HEK293 (cell line): ENCODE measurements around the gene ZNF112.
A peak's percentile ranks its signal among the peaks of the same experiment; 100 is the strongest.

ENCODE experiments used
- CTCF ChIA-PET: fragments of 350-600 bp; formaldehyde crosslinking; extraction: SDS; loops from one replicate; lab custom pipeline; 2021; ENCODE audit warnings: antibody characterized with exemption; lab: Yijun Ruan, JAX
- POLR2A ChIA-PET: fragments of 300-600 bp; formaldehyde crosslinking; extraction: SDS; loops from one replicate; lab custom pipeline; 2020; ENCODE audit warnings: antibody characterized with exemption, inconsistent platforms; lab: Yijun Ruan, JAX
- H3K27ac ChIP-seq: fragments of 200-500 bp; sonication (Bioruptor generic); 2 replicates; pipeline ENCODE4 v1.5.1; 2014; ENCODE audit warnings: low read depth, low read length, control low read depth, inconsistent platforms; ENCODE audit errors: extremely low read depth
- H3K36me3 ChIP-seq, 2 experiments: fragments of 200-500 bp in 1 of 2; sonication (Bioruptor generic) in 1 of 2; 1 replicate in 1 of 2; 2 replicates in 1 of 2; pipeline ENCODE4 v1.5.1; 2014 to 2017; ENCODE audit warnings: inconsistent platforms in 2 of 2, low read length in 2 of 2; ENCODE audit not compliant: control insufficient read depth in 2 of 2, insufficient read depth in 1 of 2
- H3K4me1 ChIP-seq: fragments of 200-500 bp; sonication (Bioruptor generic); 2 replicates; pipeline ENCODE4 v1.5.1; 2014; ENCODE audit warnings: mild to moderate bottlenecking, low read length, inconsistent platforms; ENCODE audit not compliant: control insufficient read depth, insufficient read depth
- H3K4me3 ChIP-seq: 2 replicates; pipeline ENCODE4 v1.5.1; 2011; ENCODE audit warnings: low read depth, mild to moderate bottlenecking, control low read depth, low read length, moderate library complexity
- H3K9me3 ChIP-seq: fragments of 200-500 bp; sonication (Bioruptor generic); 2 replicates; pipeline ENCODE4 v1.5.1; 2014; ENCODE audit warnings: low read depth, low read length, inconsistent platforms; ENCODE audit not compliant: control insufficient read depth, insufficient read depth
- EGR2 ChIP-seq: fragments of 450-650 bp; formaldehyde crosslinking; IDR thresholded peaks from 2 replicates; pipeline ENCODE4 v1.5.1; 2016; ENCODE audit warnings: low read depth, missing biosample characterization, missing genetic modification characterization
- GLIS2 ChIP-seq: fragments of 450-650 bp; formaldehyde crosslinking; IDR thresholded peaks from 2 replicates; pipeline ENCODE4 v1.5.1; 2016; ENCODE audit warnings: missing biosample characterization, missing genetic modification characterization
- KLF8 ChIP-seq: fragments of 450-650 bp; formaldehyde crosslinking; IDR thresholded peaks from 2 replicates; pipeline ENCODE4 v1.5.1; 2016; ENCODE audit warnings: missing biosample characterization, missing genetic modification characterization
- PRDM4 ChIP-seq: fragments of 450-650 bp; formaldehyde crosslinking; IDR thresholded peaks from 2 replicates; pipeline ENCODE4 v1.5.1; 2017; ENCODE audit warnings: missing biosample characterization, missing genetic modification characterization
- SP2 ChIP-seq: fragments of 450-650 bp; formaldehyde crosslinking; IDR thresholded peaks from 2 replicates; pipeline ENCODE4 v1.5.1; 2016; ENCODE audit warnings: missing biosample characterization, missing genetic modification characterization
- SP3 ChIP-seq: fragments of 450-650 bp; formaldehyde crosslinking; IDR thresholded peaks from 2 replicates; pipeline ENCODE4 v1.5.1; 2016; ENCODE audit warnings: missing biosample characterization, missing genetic modification characterization
- TRIM28 ChIP-seq: IDR thresholded peaks from 2 replicates; pipeline ENCODE4 v1.6.1; 2011; ENCODE audit warnings: low read length, control low read depth, borderline replicate concordance
- ZBTB48 ChIP-seq: fragments of 450-650 bp; formaldehyde crosslinking; IDR thresholded peaks from 2 replicates; pipeline ENCODE4 v1.5.1; 2016; ENCODE audit warnings: missing biosample characterization, missing genetic modification characterization
- ZFHX2 ChIP-seq: fragments of 450-650 bp; formaldehyde crosslinking; conservative IDR thresholded peaks from 2 replicates; pipeline ENCODE4 v1.5.1; 2016; ENCODE audit warnings: missing biosample characterization, missing genetic modification characterization
- ZNF10 ChIP-seq: fragments of 450-650 bp; formaldehyde crosslinking; IDR thresholded peaks from 2 replicates; pipeline ENCODE4 v1.5.1; 2017; ENCODE audit warnings: missing biosample characterization, missing genetic modification characterization
- ZNF133 ChIP-seq: fragments of 450-650 bp; formaldehyde crosslinking; IDR thresholded peaks from 2 replicates; pipeline ENCODE4 v1.5.1; 2016; ENCODE audit warnings: missing biosample characterization, missing genetic modification characterization
- ZNF335 ChIP-seq: fragments of 450-650 bp; formaldehyde crosslinking; conservative IDR thresholded peaks from 2 replicates; pipeline ENCODE4 v1.5.1; 2016; ENCODE audit warnings: missing biosample characterization, missing genetic modification characterization
- ZNF449 ChIP-seq: fragments of 450-650 bp; formaldehyde crosslinking; IDR thresholded peaks from 2 replicates; pipeline ENCODE4 v1.5.1; 2017; ENCODE audit warnings: missing biosample characterization, mild to moderate bottlenecking, missing genetic modification characterization, moderate library complexity
- ZNF549 ChIP-seq: fragments of 450-650 bp; IDR thresholded peaks from 2 replicates; pipeline ENCODE4 v1.5.1; 2018; ENCODE audit warnings: missing biosample characterization, missing genetic modification characterization, mild to moderate bottlenecking, inconsistent platforms, moderate library complexity
- ZNF561 ChIP-seq: fragments of 450-650 bp; IDR thresholded peaks from 2 replicates; pipeline ENCODE4 v1.5.1; 2018; ENCODE audit warnings: missing biosample characterization, missing genetic modification characterization, borderline replicate concordance
- ZNF645 ChIP-seq: fragments of 450-650 bp; formaldehyde crosslinking; IDR thresholded peaks from 2 replicates; pipeline ENCODE4; 2016; ENCODE audit warnings: missing biosample characterization, missing genetic modification characterization
- ZNF660 ChIP-seq: fragments of 450-650 bp; IDR thresholded peaks from 2 replicates; pipeline ENCODE4 v1.5.1; 2018; ENCODE audit warnings: missing biosample characterization, mild to moderate bottlenecking, missing genetic modification characterization
- ZNF664 ChIP-seq: fragments of 450-650 bp; formaldehyde crosslinking; IDR thresholded peaks from 2 replicates; pipeline ENCODE4 v1.5.1; 2016; ENCODE audit warnings: missing biosample characterization, missing genetic modification characterization
- ZNF76 ChIP-seq: fragments of 450-650 bp; formaldehyde crosslinking; IDR thresholded peaks from 2 replicates; pipeline ENCODE4; 2016; ENCODE audit warnings: low read depth, missing biosample characterization, missing genetic modification characterization, borderline replicate concordance
- ZNF843 ChIP-seq: fragments of 450-650 bp; formaldehyde crosslinking; IDR thresholded peaks from 2 replicates; pipeline ENCODE4 v1.5.1; 2016; ENCODE audit warnings: missing biosample characterization, missing genetic modification characterization
- ZSCAN30 ChIP-seq: fragments of 450-650 bp; IDR thresholded peaks from 2 replicates; pipeline ENCODE4 v1.5.1; 2018; ENCODE audit warnings: missing biosample characterization, mild to moderate bottlenecking, missing genetic modification characterization, moderate library complexity
- ZXDB ChIP-seq: fragments of 450-650 bp; formaldehyde crosslinking; IDR thresholded peaks from 2 replicates; pipeline ENCODE4 v1.5.1; 2016; ENCODE audit warnings: missing biosample characterization, missing genetic modification characterization
- TF ChIP-seq, protein P1 (sequence below): fragments of 450-650 bp; formaldehyde crosslinking; IDR thresholded peaks from 2 replicates; pipeline ENCODE4 v1.5.1; 2016; ENCODE audit warnings: missing biosample characterization, missing genetic modification characterization, borderline replicate concordance
- TF ChIP-seq, protein P2 (sequence below): fragments of 450-650 bp; formaldehyde crosslinking; IDR thresholded peaks from 2 replicates; pipeline ENCODE4 v1.5.1; 2017; ENCODE audit warnings: missing biosample characterization, missing genetic modification characterization

Gene ZNF112

GRCh38 chr19:44304659-44305193, 51.8 kb downstream of the ZNF112 start, which contains the start of gene ZNF235:
Gene ZNF235 (minus strand): TSS chr19:44305025. CDS start chr19:44303404, 1,621 bp downstream.
- ChIA-PET CTCF (interaction anchor here (1.4 kb wide), 1 partner anchor 209 kb away, joined by 4 read pairs; no protein-coding TSS in a partner anchor), POLR2A (interaction anchor here (0.5 to 1.8 kb wide), 5 partner anchors 18 to 353 kb away, joined by 3 to 11 read pairs (median 4); partner anchors contain the start of genes ZNF180 and ZNF226)
- Histone ChIP-seq H3K9me3 (no peaks in the 10 kb centered on the region; the same call in 1 of the 2 replicates), H3K36me3 (peaks cover 26 to 27% of the 10 kb centered on the region in 2 experiments), H3K27ac (peak within 1 kb of the TSS; percentile 76), H3K4me1 (peaks cover 8% of the 10 kb centered on the region), H3K4me3 (peak within 1 kb of the TSS; percentile 58)
- 0 out of 2 replicates have a peak, but pooled peaks have one; percentile 63 for TF ChIP-seq ZNF660 (tag by site-specific recombination)
- TF ChIP-seq ZBTB48 (tag by site-specific recombination): peak; percentile 72
- peak; percentile 76 for TF ChIP-seq ZFHX2
- TF ChIP-seq ZNF561 (tag by site-specific recombination): no peak
- TF ChIP-seq GLIS2 (tag by site-specific recombination): peak; percentile 85
- TF ChIP-seq KLF8 (tag by site-specific recombination): peak; percentile 41; the same call in 1 of the 2 replicates
- TF ChIP-seq ZNF664 (tag by site-specific recombination): no peak
- TF ChIP-seq ZNF645 (tag by site-specific recombination): no peak
- TF ChIP-seq ZNF76: peak; percentile 96
- TF ChIP-seq, protein P1, sequence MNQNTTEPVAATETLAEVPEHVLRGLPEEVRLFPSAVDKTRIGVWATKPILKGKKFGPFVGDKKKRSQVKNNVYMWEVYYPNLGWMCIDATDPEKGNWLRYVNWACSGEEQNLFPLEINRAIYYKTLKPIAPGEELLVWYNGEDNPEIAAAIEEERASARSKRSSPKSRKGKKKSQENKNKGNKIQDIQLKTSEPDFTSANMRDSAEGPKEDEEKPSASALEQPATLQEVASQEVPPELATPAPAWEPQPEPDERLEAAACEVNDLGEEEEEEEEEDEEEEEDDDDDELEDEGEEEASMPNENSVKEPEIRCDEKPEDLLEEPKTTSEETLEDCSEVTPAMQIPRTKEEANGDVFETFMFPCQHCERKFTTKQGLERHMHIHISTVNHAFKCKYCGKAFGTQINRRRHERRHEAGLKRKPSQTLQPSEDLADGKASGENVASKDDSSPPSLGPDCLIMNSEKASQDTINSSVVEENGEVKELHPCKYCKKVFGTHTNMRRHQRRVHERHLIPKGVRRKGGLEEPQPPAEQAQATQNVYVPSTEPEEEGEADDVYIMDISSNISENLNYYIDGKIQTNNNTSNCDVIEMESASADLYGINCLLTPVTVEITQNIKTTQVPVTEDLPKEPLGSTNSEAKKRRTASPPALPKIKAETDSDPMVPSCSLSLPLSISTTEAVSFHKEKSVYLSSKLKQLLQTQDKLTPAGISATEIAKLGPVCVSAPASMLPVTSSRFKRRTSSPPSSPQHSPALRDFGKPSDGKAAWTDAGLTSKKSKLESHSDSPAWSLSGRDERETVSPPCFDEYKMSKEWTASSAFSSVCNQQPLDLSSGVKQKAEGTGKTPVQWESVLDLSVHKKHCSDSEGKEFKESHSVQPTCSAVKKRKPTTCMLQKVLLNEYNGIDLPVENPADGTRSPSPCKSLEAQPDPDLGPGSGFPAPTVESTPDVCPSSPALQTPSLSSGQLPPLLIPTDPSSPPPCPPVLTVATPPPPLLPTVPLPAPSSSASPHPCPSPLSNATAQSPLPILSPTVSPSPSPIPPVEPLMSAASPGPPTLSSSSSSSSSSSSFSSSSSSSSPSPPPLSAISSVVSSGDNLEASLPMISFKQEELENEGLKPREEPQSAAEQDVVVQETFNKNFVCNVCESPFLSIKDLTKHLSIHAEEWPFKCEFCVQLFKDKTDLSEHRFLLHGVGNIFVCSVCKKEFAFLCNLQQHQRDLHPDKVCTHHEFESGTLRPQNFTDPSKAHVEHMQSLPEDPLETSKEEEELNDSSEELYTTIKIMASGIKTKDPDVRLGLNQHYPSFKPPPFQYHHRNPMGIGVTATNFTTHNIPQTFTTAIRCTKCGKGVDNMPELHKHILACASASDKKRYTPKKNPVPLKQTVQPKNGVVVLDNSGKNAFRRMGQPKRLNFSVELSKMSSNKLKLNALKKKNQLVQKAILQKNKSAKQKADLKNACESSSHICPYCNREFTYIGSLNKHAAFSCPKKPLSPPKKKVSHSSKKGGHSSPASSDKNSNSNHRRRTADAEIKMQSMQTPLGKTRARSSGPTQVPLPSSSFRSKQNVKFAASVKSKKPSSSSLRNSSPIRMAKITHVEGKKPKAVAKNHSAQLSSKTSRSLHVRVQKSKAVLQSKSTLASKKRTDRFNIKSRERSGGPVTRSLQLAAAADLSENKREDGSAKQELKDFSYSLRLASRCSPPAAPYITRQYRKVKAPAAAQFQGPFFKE (tag by site-specific recombination): no peak
- TF ChIP-seq, protein P2, sequence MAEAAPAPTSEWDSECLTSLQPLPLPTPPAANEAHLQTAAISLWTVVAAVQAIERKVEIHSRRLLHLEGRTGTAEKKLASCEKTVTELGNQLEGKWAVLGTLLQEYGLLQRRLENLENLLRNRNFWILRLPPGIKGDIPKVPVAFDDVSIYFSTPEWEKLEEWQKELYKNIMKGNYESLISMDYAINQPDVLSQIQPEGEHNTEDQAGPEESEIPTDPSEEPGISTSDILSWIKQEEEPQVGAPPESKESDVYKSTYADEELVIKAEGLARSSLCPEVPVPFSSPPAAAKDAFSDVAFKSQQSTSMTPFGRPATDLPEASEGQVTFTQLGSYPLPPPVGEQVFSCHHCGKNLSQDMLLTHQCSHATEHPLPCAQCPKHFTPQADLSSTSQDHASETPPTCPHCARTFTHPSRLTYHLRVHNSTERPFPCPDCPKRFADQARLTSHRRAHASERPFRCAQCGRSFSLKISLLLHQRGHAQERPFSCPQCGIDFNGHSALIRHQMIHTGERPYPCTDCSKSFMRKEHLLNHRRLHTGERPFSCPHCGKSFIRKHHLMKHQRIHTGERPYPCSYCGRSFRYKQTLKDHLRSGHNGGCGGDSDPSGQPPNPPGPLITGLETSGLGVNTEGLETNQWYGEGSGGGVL (tag by site-specific recombination): no peak
- TF ChIP-seq TRIM28: peak; percentile 69; the same call in 1 of the 2 replicates
- TF ChIP-seq ZNF335 (tag by site-specific recombination): peak; percentile 77
- no peak for TF ChIP-seq ZNF549 (tag by site-specific recombination)
- TF ChIP-seq ZNF449: peak; percentile 73; the same call in 1 of the 2 replicates
- TF ChIP-seq PRDM4 (tag by site-specific recombination): no peak
- TF ChIP-seq ZXDB (tag by site-specific recombination): peak; percentile 63
- TF ChIP-seq ZNF133 (tag by site-specific recombination): no peak
- peak; percentile 70 for TF ChIP-seq SP2 (tag by site-specific recombination)
- peak; percentile 56 for TF ChIP-seq SP3 (tag by site-specific recombination)
- no peak for TF ChIP-seq ZNF10
- TF ChIP-seq ZNF843 (tag by site-specific recombination): 0 out of 2 replicates have a peak, but pooled peaks have one; percentile 42
- TF ChIP-seq ZSCAN30 (tag by site-specific recombination): peak; percentile 52; the same call in 1 of the 2 replicates
- peak; percentile 56 for TF ChIP-seq EGR2 (tag by site-specific recombination)
